Lower lobe of right lung (tissue), 2 donors: ENCODE results near the gene SLC9A9. TPM values are rescaled to one million over a fixed set of nuclear protein-coding genes. Genes with fewer than 3 reads are reported as not detected.

Source experiments
- ATAC-seq, 2 donors: fragments of 200-7000 bp; cut with Tn5 transposase; one replicate each; pipeline ENCODE4 v1.9.1; 2020 to 2022; ENCODE audit warnings: mild to moderate bottlenecking in 2 of 2, moderate library complexity in 2 of 2
- DNase-seq: peaks from one replicate; pipeline ENCODE4 v3.0.0-alpha.2; 2020
- H3K27ac ChIP-seq: fragments of 200-600 bp; one replicate; pipeline ENCODE4 v1.8.0; 2022
- H3K27me3 ChIP-seq: fragments of 200-600 bp; one replicate; pipeline ENCODE4 v1.8.0; 2022; ENCODE audit warnings: low read depth
- H3K36me3 ChIP-seq: fragments of 200-600 bp; one replicate; pipeline ENCODE4 v1.8.0; 2022; ENCODE audit warnings: mild to moderate bottlenecking
- H3K4me1 ChIP-seq: fragments of 200-600 bp; one replicate; pipeline ENCODE4 v1.8.0; 2022
- H3K4me3 ChIP-seq: fragments of 200-600 bp; one replicate; pipeline ENCODE4 v1.8.0; 2022; ENCODE audit warnings: mild to moderate bottlenecking
- H3K9me3 ChIP-seq: fragments of 200-600 bp; one replicate; pipeline ENCODE4 v1.8.0; 2022
- intact Hi-C: fragments of 100-400 bp; cut with DNase I; formaldehyde crosslinking; loops from one replicate; pipeline ENCODE4 v1.11.0; 2022
- total RNA-seq: library from RNA; stranded (reverse); fragmentation: NEBNext Ultra II Directional; extraction: Animal tissue kit (Norgen Biotek cat#: 25700); gene quantifications from one replicate; pipeline ENCODE4 v1.2.1, GENCODE V29; 2021
- TF ChIP-seq, protein P1 (sequence below): fragments of 200-600 bp; IDR thresholded peaks from one replicate; pipeline ENCODE4 v1.8.0; 2022; ENCODE audit warnings: antibody characterized with exemption, mild to moderate bottlenecking
- donor health status: DM: no; HTN: yes; CAD: no; lungs with severe emphysema.

SLC9A9 gene
- total RNA-seq, 1 donor from 2014 or later, result 15.6 TPM

- no peaks in the 10 kb centered on the region for H3K36me3 ChIP-seq
- no peak overlapping the region for H3K27ac ChIP-seq
- H3K4me1 ChIP-seq, result no peaks in the 10 kb centered on the region
- ATAC-seq (no peak), DNase-seq (no peak)
- no peaks in the 10 kb centered on the region for H3K9me3 ChIP-seq
- H3K27me3 ChIP-seq, result no peaks in the 10 kb centered on the region
- H3K4me3 ChIP-seq, result no peak overlapping the region
- TF ChIP-seq, protein P1, sequence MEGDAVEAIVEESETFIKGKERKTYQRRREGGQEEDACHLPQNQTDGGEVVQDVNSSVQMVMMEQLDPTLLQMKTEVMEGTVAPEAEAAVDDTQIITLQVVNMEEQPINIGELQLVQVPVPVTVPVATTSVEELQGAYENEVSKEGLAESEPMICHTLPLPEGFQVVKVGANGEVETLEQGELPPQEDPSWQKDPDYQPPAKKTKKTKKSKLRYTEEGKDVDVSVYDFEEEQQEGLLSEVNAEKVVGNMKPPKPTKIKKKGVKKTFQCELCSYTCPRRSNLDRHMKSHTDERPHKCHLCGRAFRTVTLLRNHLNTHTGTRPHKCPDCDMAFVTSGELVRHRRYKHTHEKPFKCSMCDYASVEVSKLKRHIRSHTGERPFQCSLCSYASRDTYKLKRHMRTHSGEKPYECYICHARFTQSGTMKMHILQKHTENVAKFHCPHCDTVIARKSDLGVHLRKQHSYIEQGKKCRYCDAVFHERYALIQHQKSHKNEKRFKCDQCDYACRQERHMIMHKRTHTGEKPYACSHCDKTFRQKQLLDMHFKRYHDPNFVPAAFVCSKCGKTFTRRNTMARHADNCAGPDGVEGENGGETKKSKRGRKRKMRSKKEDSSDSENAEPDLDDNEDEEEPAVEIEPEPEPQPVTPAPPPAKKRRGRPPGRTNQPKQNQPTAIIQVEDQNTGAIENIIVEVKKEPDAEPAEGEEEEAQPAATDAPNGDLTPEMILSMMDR, result no peak
- intact Hi-C loops, result no loop called here
Measured at GRCh38 chr3:143628971-143629370, 219.3 kb downstream of the SLC9A9 start.

GRCh38 chr3:143627336-143627735 lies 220.9 kb downstream of the SLC9A9 start:
- no peaks in the 10 kb centered on the region for H3K27me3 ChIP-seq
- H3K9me3 ChIP-seq, result no peaks in the 10 kb centered on the region
- no peak overlapping the region for H3K27ac ChIP-seq
- intact Hi-C loops, result no loop called here
- no peak overlapping the region for H3K4me3 ChIP-seq
- H3K36me3 ChIP-seq, result no peaks in the 10 kb centered on the region
- no peak for DNase-seq
- no peaks in the 10 kb centered on the region for H3K4me1 ChIP-seq
- TF ChIP-seq, protein P1, result no peak
- no peak for ATAC-seq

- Histone ChIP-seq H3K4me3 (no peak overlapping the region), H3K27ac (no peak overlapping the region), H3K9me3 (no peaks in the 10 kb centered on the region), H3K4me1 (no peaks in the 10 kb centered on the region), H3K36me3 (no peaks in the 10 kb centered on the region), H3K27me3 (no peaks in the 10 kb centered on the region)
- intact Hi-C loops, result no loop called here
- DNase-seq (no peak), ATAC-seq (no peak)
- TF ChIP-seq, protein P1, result no peak
Measured at GRCh38 chr3:143619231-143619630, 229.0 kb downstream of the SLC9A9 start.

DNA sequence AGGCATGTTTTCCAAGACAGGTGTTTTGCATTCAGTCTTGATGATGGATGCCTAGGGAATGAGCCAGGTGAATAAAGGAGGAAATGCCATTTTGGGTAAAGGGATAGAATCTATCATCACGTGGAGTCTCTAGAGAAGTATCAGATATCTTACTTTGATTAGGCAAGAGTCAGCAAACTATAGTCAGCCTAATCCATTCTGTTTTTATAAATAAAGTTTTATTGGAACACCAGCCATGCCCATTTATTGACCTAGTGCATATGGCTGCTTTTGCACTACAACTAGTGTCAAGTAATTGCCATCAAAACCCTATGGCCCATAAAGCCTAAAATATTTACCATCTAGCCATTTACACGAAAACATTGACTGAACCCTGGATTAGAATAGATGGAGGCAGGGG lies 231.2 kb downstream of the SLC9A9 start:
- intact Hi-C loops, result no loop called here
- TF ChIP-seq, protein P1, result no peak
- ATAC-seq (no peak), DNase-seq (no peak)
- H3K4me1 ChIP-seq, result no peaks in the 10 kb centered on the region
- H3K36me3 ChIP-seq, result no peaks in the 10 kb centered on the region
- H3K4me3 ChIP-seq, result no peak overlapping the region
- H3K27me3 ChIP-seq, result no peaks in the 10 kb centered on the region
- no peaks in the 10 kb centered on the region for H3K9me3 ChIP-seq
- H3K27ac ChIP-seq, result no peak overlapping the region

- no peak overlapping the region for H3K4me3 ChIP-seq
- no peaks in the 10 kb centered on the region for H3K27me3 ChIP-seq
- no peak for DNase-seq
Measured at GRCh38 chr3:143613226-143613625, 235.0 kb downstream of the SLC9A9 start.

More at GRCh38 chr3:143613226-143613625, 235.0 kb downstream of the SLC9A9 start:
- H3K36me3 ChIP-seq, result no peaks in the 10 kb centered on the region
- TF ChIP-seq, protein P1, result no peak
- ATAC-seq, result peak in 1 of 2 donors; percentile 51
- intact Hi-C loops, result no loop called here
- H3K4me1 ChIP-seq, result no peaks in the 10 kb centered on the region
- no peaks in the 10 kb centered on the region for H3K9me3 ChIP-seq
- no peak overlapping the region for H3K27ac ChIP-seq
